NCI-H1436 treated with DMSO at 0.1 percent for 48 hours (cell line): ENCODE measurements around the gene DCBLD2.

ENCODE experiments used
- DNase-seq: peaks from one replicate; lab custom pipeline; 2025; lab: John Stamatoyannopoulos, UW

The DCBLD2 gene

GRCh38 chr3:98901392-98902350 lies at the start of gene DCBLD2:
DCBLD2 (minus strand) TSS chr3:98901695; CDS start chr3:98901326, 369 bp downstream.
- DNase-seq, result peak; percentile 97

GRCh38 chr3:98945666-98946065 lies 44.2 kb upstream of the DCBLD2 start:
- no peak for DNase-seq

GRCh38 chr3:98945101-98945524 lies 43.6 kb upstream of the DCBLD2 start:
- DNase-seq, result no peak

- no peak for DNase-seq
Observed at GRCh38 chr3:98930413-98930812, 28.9 kb upstream of the DCBLD2 start.

- DNase-seq, result no peak
Observed at GRCh38 chr3:98921957-98922356, 20.5 kb upstream of the DCBLD2 start.

GRCh38 chr3:98920166-98920565 lies 18.7 kb upstream of the DCBLD2 start:
- DNase-seq, result no peak

- DNase-seq, result no peak
Observed at GRCh38 chr3:98918586-98918985, 17.1 kb upstream of the DCBLD2 start.

- no peak for DNase-seq
Observed at GRCh38 chr3:98917608-98918007, 16.1 kb upstream of the DCBLD2 start.

- DNase-seq, result no peak
Observed at GRCh38 chr3:98914210-98915080, 12.9 kb upstream of the DCBLD2 start.

GRCh38 chr3:98912448-98912847 lies 11.0 kb upstream of the DCBLD2 start:
- no peak for DNase-seq

- DNase-seq, result no peak
Observed at GRCh38 chr3:98906230-98906629, 4.7 kb upstream of the DCBLD2 start.

GRCh38 chr3:98903705-98904481 lies 2.4 kb upstream of the DCBLD2 start:
- no peak for DNase-seq

- no peak for DNase-seq
Observed at GRCh38 chr3:98903099-98903498, 1.6 kb upstream of the DCBLD2 start.

GRCh38 chr3:98902351-98902740 lies 851 bp upstream of the DCBLD2 start:
- no peak for DNase-seq

- DNase-seq, result no peak
Observed at GRCh38 chr3:98901119-98901391, 440 bp downstream of the DCBLD2 start.

GRCh38 chr3:98900265-98901118 lies 1.0 kb downstream of the DCBLD2 start:
- DNase-seq, result no peak

GRCh38 chr3:98897701-98898100 lies 3.8 kb downstream of the DCBLD2 start:
- DNase-seq, result no peak

GRCh38 chr3:98894791-98895576 lies 6.5 kb downstream of the DCBLD2 start:
- no peak for DNase-seq

GRCh38 chr3:98893740-98894139 lies 7.8 kb downstream of the DCBLD2 start:
- no peak for DNase-seq

GRCh38 chr3:98892263-98892662 lies 9.2 kb downstream of the DCBLD2 start:
- DNase-seq, result no peak
